ENCODE results near the gene CASQ2. TPM values are rescaled to one million over a fixed set of nuclear protein-coding genes. Genes with fewer than 3 reads are reported as not detected.

Gene CASQ2
- total RNA-seq, 1 experiment from 2014 or later = not detected

DNA sequence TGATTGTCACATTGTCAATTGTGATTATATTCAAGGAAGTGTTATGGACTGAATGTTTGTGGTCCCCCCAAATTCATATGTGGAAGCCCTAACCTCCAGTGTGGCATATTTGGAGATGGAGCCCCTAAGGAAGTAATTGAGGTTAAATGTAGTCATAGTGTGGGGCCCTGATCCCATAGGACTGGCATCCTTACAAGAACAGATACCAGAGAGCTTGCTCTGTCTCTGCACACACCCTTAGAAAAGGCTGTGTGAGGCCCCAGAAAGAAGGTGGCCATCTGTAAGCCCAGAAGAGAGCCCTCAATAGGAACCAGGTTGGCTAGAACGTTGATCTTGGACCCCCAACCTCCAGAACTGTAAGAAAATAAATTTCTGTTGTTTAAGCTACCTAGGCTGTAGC, 98.6 kb downstream of the CASQ2 start:
- peaks cover 0 to 5% of the 10 kb centered on the region in 2 experiments; a peak in 1 of 4 replicates for H3K36me3 ChIP-seq (ENCODE audit: control insufficient read depth in 1 of 2, insufficient read depth in 2 of 2, low read length in 2 of 2)
- BruUV-seq (replicated peaks) = no TSS peak

More for the DNA sequence above, 98.6 kb downstream of the CASQ2 start:
- Histone ChIP-seq H4K20me1 (ENCODE audit: insufficient read depth) (peaks cover 3% of the 10 kb centered on the region; the same call in 1 of the 2 replicates), H3K9ac (ENCODE audit: low read length) (no peak overlapping the region), H3K27ac (ENCODE audit: low read depth, low read length) (peak overlapping the region; percentile 90; the same call in 1 of the 2 replicates), H3K9me2 (ENCODE audit: insufficient read depth) (no peaks in the 10 kb centered on the region), H2AFZ (ENCODE audit: low read depth, low read length, poor library complexity, severe bottlenecking) (no peak overlapping the region), H3K4me3 (replicated peaks in 1 of 2; ENCODE audit: low read depth in 1 of 2, low read length in 2 of 2) (no peak overlapping the region), H3K4me1 (ENCODE audit: control insufficient read depth in 1 of 2, insufficient read depth in 2 of 2, low read length in 2 of 2) (peaks cover 61 to 81% of the 10 kb centered on the region in 2 experiments), H3K79me2 (ENCODE audit: insufficient read depth, low read length) (peaks cover 20% of the 10 kb centered on the region), H3K9me3 (ENCODE audit: control insufficient read depth in 1 of 2, insufficient read depth in 1 of 2, low read depth in 1 of 2, low read length in 2 of 2) (no peaks in the 10 kb centered on the region), H3K27me3 (ENCODE audit: insufficient read depth, low read length) (no peaks in the 10 kb centered on the region), H3K4me2 (ENCODE audit: low read length) (peak overlapping the region; percentile 85)
- TF ChIP-seq SIN3A (IDR thresholded peaks at IDR 0.05; ENCODE audit: low read depth) (no peak), CEBPB (IDR thresholded peaks at IDR 0.05; ENCODE audit: low read depth) (no peak), EGR1 (IDR thresholded peaks at IDR 0.05; ENCODE audit: low read depth) (no peak), POLR2AphosphoS5 (IDR thresholded peaks at IDR 0.05; ENCODE audit: low read depth, low read length) (no peak), RAD21 (IDR thresholded peaks at IDR 0.05; ENCODE audit: low read depth) (no peak), JUND (IDR thresholded peaks at IDR 0.05) (no peak), EZH2 (IDR thresholded peaks at IDR 0.05) (no peak), CBX3 (IDR thresholded peaks at IDR 0.05; ENCODE audit: low read depth) (no peak), SP1 (IDR thresholded peaks at IDR 0.05; ENCODE audit: low read depth) (no peak), POLR2A (IDR thresholded peaks at IDR 0.05; ENCODE audit: borderline replicate concordance, extremely low read depth, insufficient read depth, insufficient read length) (no peak), FOSL1 (IDR thresholded peaks at IDR 0.05; ENCODE audit: low read depth) (no peak), YY1 (IDR thresholded peaks at IDR 0.05; ENCODE audit: extremely low read depth, insufficient replicate concordance, low read depth, low read length) (no peak)
- TF ChIP-seq, protein P1, sequence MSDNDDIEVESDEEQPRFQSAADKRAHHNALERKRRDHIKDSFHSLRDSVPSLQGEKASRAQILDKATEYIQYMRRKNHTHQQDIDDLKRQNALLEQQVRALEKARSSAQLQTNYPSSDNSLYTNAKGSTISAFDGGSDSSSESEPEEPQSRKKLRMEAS (IDR thresholded peaks at IDR 0.05) = no peak
- TF ChIP-seq, protein P2, sequence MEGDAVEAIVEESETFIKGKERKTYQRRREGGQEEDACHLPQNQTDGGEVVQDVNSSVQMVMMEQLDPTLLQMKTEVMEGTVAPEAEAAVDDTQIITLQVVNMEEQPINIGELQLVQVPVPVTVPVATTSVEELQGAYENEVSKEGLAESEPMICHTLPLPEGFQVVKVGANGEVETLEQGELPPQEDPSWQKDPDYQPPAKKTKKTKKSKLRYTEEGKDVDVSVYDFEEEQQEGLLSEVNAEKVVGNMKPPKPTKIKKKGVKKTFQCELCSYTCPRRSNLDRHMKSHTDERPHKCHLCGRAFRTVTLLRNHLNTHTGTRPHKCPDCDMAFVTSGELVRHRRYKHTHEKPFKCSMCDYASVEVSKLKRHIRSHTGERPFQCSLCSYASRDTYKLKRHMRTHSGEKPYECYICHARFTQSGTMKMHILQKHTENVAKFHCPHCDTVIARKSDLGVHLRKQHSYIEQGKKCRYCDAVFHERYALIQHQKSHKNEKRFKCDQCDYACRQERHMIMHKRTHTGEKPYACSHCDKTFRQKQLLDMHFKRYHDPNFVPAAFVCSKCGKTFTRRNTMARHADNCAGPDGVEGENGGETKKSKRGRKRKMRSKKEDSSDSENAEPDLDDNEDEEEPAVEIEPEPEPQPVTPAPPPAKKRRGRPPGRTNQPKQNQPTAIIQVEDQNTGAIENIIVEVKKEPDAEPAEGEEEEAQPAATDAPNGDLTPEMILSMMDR (IDR thresholded peaks at IDR 0.05 in 2 of 3, conservative IDR thresholded peaks at IDR 0.05 in 1 of 3; ENCODE audit: borderline replicate concordance in 1 of 3, insufficient read depth in 1 of 3, low read depth in 2 of 3, low read length in 2 of 3) = no peak
- TF ChIP-seq, protein P3, sequence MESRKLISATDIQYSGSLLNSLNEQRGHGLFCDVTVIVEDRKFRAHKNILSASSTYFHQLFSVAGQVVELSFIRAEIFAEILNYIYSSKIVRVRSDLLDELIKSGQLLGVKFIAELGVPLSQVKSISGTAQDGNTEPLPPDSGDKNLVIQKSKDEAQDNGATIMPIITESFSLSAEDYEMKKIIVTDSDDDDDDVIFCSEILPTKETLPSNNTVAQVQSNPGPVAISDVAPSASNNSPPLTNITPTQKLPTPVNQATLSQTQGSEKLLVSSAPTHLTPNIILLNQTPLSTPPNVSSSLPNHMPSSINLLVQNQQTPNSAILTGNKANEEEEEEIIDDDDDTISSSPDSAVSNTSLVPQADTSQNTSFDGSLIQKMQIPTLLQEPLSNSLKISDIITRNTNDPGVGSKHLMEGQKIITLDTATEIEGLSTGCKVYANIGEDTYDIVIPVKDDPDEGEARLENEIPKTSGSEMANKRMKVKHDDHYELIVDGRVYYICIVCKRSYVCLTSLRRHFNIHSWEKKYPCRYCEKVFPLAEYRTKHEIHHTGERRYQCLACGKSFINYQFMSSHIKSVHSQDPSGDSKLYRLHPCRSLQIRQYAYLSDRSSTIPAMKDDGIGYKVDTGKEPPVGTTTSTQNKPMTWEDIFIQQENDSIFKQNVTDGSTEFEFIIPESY (IDR thresholded peaks at IDR 0.05; ENCODE audit: extremely low read depth, insufficient replicate concordance, low read length) = no peak
- RAD21 ChIA-PET (ENCODE audit: low non-redundant PET in 1 of 2, low total read pairs in 2 of 2, uncharacterized antibody in 2 of 2, unreplicated experiment in 2 of 2) = interaction anchor here in 1 of 2 experiments (1.2 to 1.8 kb wide), 2 partner anchors 28 to 37 kb away, joined by 3 to 5 read pairs; partner anchors contain the start of gene VANGL1
- POLR2A ChIA-PET = no interaction called here
- intact Hi-C loops (cut with micrococcal nuclease) = loop anchor here (5.0 kb wide), 1 partner anchor 752 kb away; no protein-coding TSS in a partner anchor
- no peak for DNase-seq (ENCODE audit: low read depth, low spot score)
- CTCF ChIA-PET = interaction anchor here (5.9 kb wide), 1 partner anchor 37 kb away, joined by 32 read pairs; no protein-coding TSS in a partner anchor
- ATAC-seq = no peak
